Tibial nerve (tissue), 4 donors: Measurements from ENCODE around the gene KIF3A. TPM values are rescaled to one million over a fixed set of nuclear protein-coding genes. Genes with fewer than 3 reads are reported as not detected.

Experiments used
- DNase-seq, 2 donors: peaks; one replicate each; pipeline ENCODE4 v3.0.0-alpha.2; 2019; ENCODE audit warnings: low spot score in 2 of 2
- H3K27ac ChIP-seq, 4 donors: fragments of 200-600 bp; sonication (generic) in 3 of 4; one replicate each; pipeline ENCODE4 v1.5.1; 2017 to 2019; ENCODE audit warnings: mild to moderate bottlenecking in 1 of 4
- H3K27me3 ChIP-seq, 2 donors: fragments of 200-600 bp; sonication (generic) in 1 of 2; one replicate each; pipeline versions ENCODE4 v1.5.1 to v1.6.0; 2017 to 2019
- H3K36me3 ChIP-seq, 3 donors: fragments of 200-600 bp; sonication (generic); one replicate each; pipeline ENCODE4 v1.5.1; 2018 to 2019
- H3K4me1 ChIP-seq, 4 donors: fragments of 200-600 bp; sonication (generic) in 3 of 4; one replicate each; pipeline ENCODE4 v1.5.1; 2017 to 2019
- H3K4me3 ChIP-seq, 4 donors: fragments of 200-600 bp; sonication (generic) in 3 of 4; one replicate each; pipeline ENCODE4 v1.5.1; 2017 to 2019; ENCODE audit warnings: mild to moderate bottlenecking in 1 of 4, moderate library complexity in 1 of 4
- H3K9me3 ChIP-seq, 4 donors: fragments of 200-600 bp; sonication (generic) in 3 of 4; one replicate each; pipeline ENCODE4 v1.5.1; 2017 to 2019
- CTCF ChIP-seq, 5 experiments: fragments of 200-600 bp in 3 of 5; fragments of 450-650 bp in 2 of 5; sonication (generic) in 3 of 5; IDR thresholded peaks; one replicate each; pipeline ENCODE4 v1.5.1; 2016 to 2019; ENCODE audit warnings: antibody characterized with exemption in 5 of 5, mild to moderate bottlenecking in 3 of 5, moderate library complexity in 2 of 5
- EP300 ChIP-seq, 2 donors: sonication (generic); formaldehyde crosslinking; IDR thresholded peaks; one replicate each; pipeline ENCODE4 v1.6.1; 2017; ENCODE audit warnings: antibody characterized with exemption in 2 of 2, mild to moderate bottlenecking in 1 of 2
- POLR2A ChIP-seq, 2 donors: fragments of 450-650 bp; IDR thresholded peaks; one replicate each; pipeline ENCODE4 v1.6.1; 2017; ENCODE audit warnings: antibody characterized with exemption in 2 of 2, mild to moderate bottlenecking in 2 of 2, moderate library complexity in 2 of 2
- WGBS, 2 donors: methylation state at CpG; one replicate each; pipeline ENCODE4 v1.1.5; 2018; 5-methylcytosine and 5-hydroxymethylcytosine counted together
- total RNA-seq, 4 donors: library from RNA; depleted of rRNA; stranded (reverse); fragments of >200 nt; gene quantifications; one replicate each; pipeline ENCODE4 v1.1.0, GENCODE V29; 2016

The KIF3A gene
- total RNA-seq, 4 donors from 2014 or later = 8.4 to 11.6 (median 10.7) TPM

- Histone ChIP-seq H3K27me3 (no peaks in the 10 kb centered on the region), H3K4me3 (no peak overlapping the region), H3K36me3 (no peaks in the 10 kb centered on the region), H3K9me3 (no peaks in the 10 kb centered on the region), H3K27ac (no peak overlapping the region), H3K4me1 (peaks cover 0 to 24% (median 0%) of the 10 kb centered on the region in 4 donors)
- TF ChIP-seq POLR2A (IDR thresholded peaks at IDR 0.05) (no peak), CTCF (IDR thresholded peaks at IDR 0.05) (no peak), EP300 (IDR thresholded peaks at IDR 0.05) (no peak)
- WGBS, 2 donors = 79 to 89% methylated on average over 1 of the region's 1 CpG
- no peak for DNase-seq
Measured at GRCh38 chr5:132678735-132679134, 58.6 kb downstream of the KIF3A start.

- Histone ChIP-seq H3K4me1 (peaks cover 0 to 26% (median 0%) of the 10 kb centered on the region in 4 donors), H3K27ac (no peak overlapping the region), H3K4me3 (no peak overlapping the region), H3K9me3 (no peaks in the 10 kb centered on the region), H3K36me3 (no peaks in the 10 kb centered on the region), H3K27me3 (no peaks in the 10 kb centered on the region)
- 77 to 82% methylated on average over 15 of the region's 15 CpGs for WGBS, 2 donors
- TF ChIP-seq CTCF (IDR thresholded peaks at IDR 0.05) = no peak
- TF ChIP-seq POLR2A (IDR thresholded peaks at IDR 0.05) = no peak
- no peak for TF ChIP-seq EP300 (IDR thresholded peaks at IDR 0.05)
- DNase-seq = no peak
Measured at GRCh38 chr5:132677682-132678400, 59.5 kb downstream of the KIF3A start.

GRCh38 chr5:132677191-132677590 lies 60.2 kb downstream of the KIF3A start:
- Histone ChIP-seq H3K4me3 (no peak overlapping the region), H3K36me3 (no peaks in the 10 kb centered on the region), H3K27ac (no peak overlapping the region), H3K9me3 (no peaks in the 10 kb centered on the region), H3K4me1 (peaks cover 0 to 26% (median 0%) of the 10 kb centered on the region in 4 donors), H3K27me3 (no peaks in the 10 kb centered on the region)
- 42 to 48% methylated on average over 7 of the region's 7 CpGs for WGBS, 2 donors
- TF ChIP-seq CTCF (IDR thresholded peaks at IDR 0.05) (no peak), EP300 (IDR thresholded peaks at IDR 0.05) (no peak), POLR2A (IDR thresholded peaks at IDR 0.05) (no peak)
- DNase-seq = no peak

GRCh38 chr5:132675936-132676689 lies 61.2 kb downstream of the KIF3A start:
- Histone ChIP-seq H3K4me1 (peaks cover 0 to 26% (median 0%) of the 10 kb centered on the region in 4 donors), H3K27me3 (no peaks in the 10 kb centered on the region), H3K4me3 (no peak overlapping the region), H3K9me3 (no peaks in the 10 kb centered on the region), H3K27ac (no peak overlapping the region), H3K36me3 (no peaks in the 10 kb centered on the region)
- TF ChIP-seq POLR2A (IDR thresholded peaks at IDR 0.05) (no peak), CTCF (IDR thresholded peaks at IDR 0.05) (no peak), EP300 (IDR thresholded peaks at IDR 0.05) (no peak)
- no peak for DNase-seq
- whole genome bisulfite sequencing, 2 donors = 91 to 95% methylated on average over 11 of the region's 11 CpGs
